SK-MEL-5 (cell line): ENCODE data around the gene CCDC85C. TPM values are rescaled to one million over a fixed set of nuclear protein-coding genes. Genes with fewer than 3 reads are reported as not detected.

Experiments
- DNase-seq: peaks from one replicate; pipeline ENCODE4 v3.0.0-alpha.2; 2016; ENCODE audit warnings: low read depth, low spot score
- in situ Hi-C: cut with HindIII; loops from 2 replicates; pipeline ENCODE4 v1.10.0; 2016; ENCODE audit warnings: low sequenced_read_pairs, high pct_unique_total_duplicates, low pct_unique_long_range_greater_than_20kb
- total RNA-seq: library from RNA; depleted of rRNA; stranded (reverse); fragments of >200 nt; shearing (Covaris generic); gene quantifications from 2 replicates; pipeline ENCODE4 v1.2.3, GENCODE V29; 2014

Gene CCDC85C
- total RNA-seq, 1 experiment from 2014 or later: 10.8 TPM

DNA sequence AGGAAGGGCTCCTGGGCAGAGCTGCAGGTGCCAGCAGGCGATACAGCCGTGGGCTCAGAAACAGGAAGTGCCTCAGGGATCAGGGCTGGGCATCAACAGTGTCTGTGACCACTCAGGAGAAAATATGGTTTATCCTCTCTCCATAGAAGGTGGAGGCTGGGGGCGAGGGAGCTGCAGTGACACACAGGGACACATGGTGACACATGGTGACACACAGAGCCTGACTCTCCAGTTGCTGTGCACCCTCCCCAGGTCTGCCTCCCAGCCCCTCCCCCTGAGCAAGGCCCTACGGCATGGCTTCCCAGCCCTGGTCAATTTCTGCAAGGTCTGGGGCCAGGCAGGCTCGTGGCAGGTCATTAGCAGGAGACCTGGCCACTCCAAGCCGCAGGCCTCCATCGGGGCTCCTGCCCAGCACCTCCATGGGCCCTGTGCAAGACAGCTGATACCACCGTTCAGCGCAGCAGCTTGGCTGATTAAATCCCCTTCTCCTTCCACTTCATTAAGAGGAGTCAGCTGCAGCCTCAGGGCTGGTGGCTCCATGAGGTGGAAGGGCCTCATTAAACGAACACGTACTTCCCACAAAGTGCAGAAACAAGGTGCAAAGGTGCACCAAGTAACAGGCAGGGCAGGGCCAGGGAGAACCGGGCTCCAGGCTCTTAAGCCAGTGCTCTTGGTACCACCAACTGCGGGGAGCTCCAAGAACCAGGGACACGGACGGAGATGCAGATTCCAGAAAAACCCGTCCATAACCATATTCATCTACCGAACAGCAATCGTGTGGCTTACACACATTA is 62.1 kb downstream of the CCDC85C start:
- in situ Hi-C loops: no loop called here
- no peak for DNase-seq

DNA sequence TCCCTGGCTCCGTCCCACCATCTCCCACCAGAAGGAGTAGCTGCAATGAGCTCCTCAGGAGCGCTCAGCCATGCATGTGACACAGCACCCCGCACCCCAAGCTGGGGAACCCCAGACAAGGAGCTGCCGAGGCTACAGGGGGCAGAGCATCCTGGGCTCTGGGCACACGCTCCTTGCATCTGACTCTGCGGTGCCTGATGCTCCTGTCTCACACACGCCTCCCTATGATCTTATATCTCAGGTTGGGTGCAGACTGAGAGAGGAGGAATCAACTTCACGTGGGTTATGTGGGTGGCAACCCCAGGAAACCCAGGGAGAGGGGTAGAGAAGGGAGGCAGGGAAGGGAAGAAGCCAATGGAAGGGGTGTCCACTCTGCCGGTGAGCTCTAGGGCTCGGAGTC is 62.8 kb downstream of the CCDC85C start:
- in situ Hi-C loops: no loop called here
- DNase-seq: no peak

- in situ Hi-C loops: no loop called here
- no peak for DNase-seq
Measured at GRCh38 chr14:99540196-99541032, 63.6 kb downstream of the CCDC85C start.

- DNase-seq: no peak
- in situ Hi-C loops: no loop called here
Measured at GRCh38 chr14:99539491-99539890, 64.5 kb downstream of the CCDC85C start.

- DNase-seq: no peak
- in situ Hi-C loops: no loop called here
Measured at GRCh38 chr14:99538733-99539132, 65.3 kb downstream of the CCDC85C start.

GRCh38 chr14:99538275-99538674 is 65.7 kb downstream of the CCDC85C start:
- in situ Hi-C loops: no loop called here
- DNase-seq: no peak

GRCh38 chr14:99537399-99537798 is 66.6 kb downstream of the CCDC85C start:
- no peak for DNase-seq
- in situ Hi-C loops: no loop called here

DNA sequence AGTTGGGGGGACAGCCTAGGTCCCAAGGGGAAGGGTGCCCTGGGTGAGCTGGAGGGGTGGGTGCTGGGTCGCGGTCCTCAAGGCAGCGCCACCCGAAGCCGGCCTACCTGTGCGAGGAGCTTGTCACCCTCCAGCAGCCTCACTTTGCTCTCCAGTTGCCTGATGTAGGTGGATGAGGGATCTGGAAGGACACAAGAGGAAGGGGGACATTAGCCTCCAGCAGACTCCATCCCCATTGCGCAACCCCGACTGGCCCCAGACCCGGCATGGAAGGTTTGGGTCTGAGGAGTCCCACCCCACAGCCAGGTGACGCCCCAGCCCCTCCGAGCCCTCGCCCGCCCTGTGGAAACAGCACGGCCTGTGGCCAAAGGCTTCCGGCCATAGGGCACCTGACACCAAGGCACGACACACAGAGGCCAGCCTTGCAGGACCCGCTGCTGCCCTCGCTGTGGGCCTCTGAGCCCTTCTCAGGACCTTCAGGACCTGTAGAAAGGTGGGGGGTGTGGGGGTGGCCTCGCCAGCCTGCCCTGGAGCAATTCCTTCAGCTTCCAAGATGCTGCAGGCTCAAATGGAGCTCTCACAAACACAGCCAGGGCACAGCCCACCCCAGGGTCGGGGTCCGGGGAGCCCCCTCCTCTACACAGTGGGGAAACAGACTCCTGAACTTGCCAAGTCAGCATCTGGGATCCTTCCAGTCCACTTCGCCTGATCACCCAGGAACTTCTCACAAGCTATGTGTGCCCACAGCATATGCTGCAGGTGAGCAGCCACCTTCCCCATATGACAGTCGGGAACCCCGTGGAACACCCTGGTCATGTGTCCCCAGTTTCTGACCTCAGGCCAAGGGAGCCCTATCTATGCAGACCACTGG is 67.9 kb downstream of the CCDC85C start:
- DNase-seq: no peak
- in situ Hi-C loops: no loop called here

GRCh38 chr14:99535448-99535847 is 68.6 kb downstream of the CCDC85C start:
- no peak for DNase-seq
- in situ Hi-C loops: no loop called here

GRCh38 chr14:99534863-99535262 is 69.1 kb downstream of the CCDC85C start:
- in situ Hi-C loops: no loop called here
- no peak for DNase-seq

DNA sequence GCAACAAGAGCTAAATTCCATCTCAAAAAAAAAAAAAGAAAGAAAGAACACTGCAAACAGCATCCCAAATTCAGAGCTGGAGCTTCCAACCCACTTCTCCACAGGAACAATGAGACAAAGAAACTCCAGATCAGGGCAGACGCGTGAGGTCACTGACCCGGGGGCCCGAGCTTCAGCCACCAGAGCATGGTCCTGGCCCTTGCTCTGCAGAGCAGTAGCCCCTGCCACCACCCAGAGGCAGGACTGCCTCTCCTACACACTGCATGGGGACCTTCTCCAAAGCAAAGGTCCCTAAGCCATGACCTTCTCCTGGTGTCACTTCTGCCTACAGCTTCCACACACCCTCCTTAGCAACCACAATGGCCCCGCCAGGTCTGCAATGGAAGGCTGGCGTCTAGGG is 69.7 kb downstream of the CCDC85C start:
- no peak for DNase-seq
- in situ Hi-C loops: no loop called here

DNA sequence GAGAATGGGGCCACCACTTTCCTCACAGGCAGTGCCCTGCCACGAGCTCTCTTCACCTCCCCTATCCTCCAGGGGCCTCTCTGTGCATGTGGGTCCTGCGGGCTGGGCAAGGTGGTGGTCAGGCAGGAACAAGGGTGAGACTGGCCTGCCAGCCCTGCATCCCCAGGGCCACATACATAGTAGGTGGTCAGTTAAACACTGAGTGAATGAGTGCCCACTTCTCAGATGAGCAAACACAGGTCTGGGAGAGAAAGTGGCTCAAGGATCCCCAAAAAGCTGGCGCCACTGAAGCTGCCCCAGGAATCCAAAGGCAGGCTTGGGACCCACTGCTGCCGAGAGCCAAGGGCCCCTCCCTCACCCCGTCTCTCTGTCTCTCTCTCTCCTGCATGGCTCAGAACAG is 71.7 kb downstream of the CCDC85C start:
- in situ Hi-C loops: no loop called here
- no peak for DNase-seq

GRCh38 chr14:99531251-99532096 is 72.5 kb downstream of the CCDC85C start:
- in situ Hi-C loops: no loop called here
- no peak for DNase-seq

- no peak for DNase-seq
- in situ Hi-C loops: no loop called here
Measured at GRCh38 chr14:99530407-99531155, 73.4 kb downstream of the CCDC85C start.

DNA sequence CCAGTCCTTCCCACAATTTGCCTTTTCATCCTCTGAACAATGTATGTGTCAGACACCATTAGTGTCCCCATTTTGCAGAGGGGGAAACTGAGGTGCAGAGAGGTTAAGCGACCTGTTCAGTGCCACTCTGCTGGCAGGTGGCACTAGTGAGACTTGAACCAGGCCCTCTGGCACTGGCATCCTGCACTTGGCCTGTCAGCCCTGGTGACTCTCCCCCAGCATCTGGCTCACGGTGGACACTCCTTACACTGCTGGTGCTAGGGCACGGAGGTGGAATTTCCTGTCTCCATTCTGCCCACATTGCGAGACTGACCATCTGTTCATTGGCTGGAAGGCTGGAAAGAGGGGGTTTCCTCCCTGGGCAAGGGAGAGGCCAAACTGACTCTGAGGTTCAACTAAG is 74.1 kb downstream of the CCDC85C start:
- no peak for DNase-seq
- in situ Hi-C loops: no loop called here

- DNase-seq: no peak
- in situ Hi-C loops: no loop called here
Measured at GRCh38 chr14:99527427-99528076, 76.5 kb downstream of the CCDC85C start.
